CD4-positive, alpha-beta T cell treated with Interleukin-17A for 1 hour (primary cell): ENCODE data around the gene PAM16.

Source experiments
- DNase-seq: peaks from one replicate; pipeline ENCODE4 v3.0.0-alpha.2; 2020

PAM16 gene

DNA sequence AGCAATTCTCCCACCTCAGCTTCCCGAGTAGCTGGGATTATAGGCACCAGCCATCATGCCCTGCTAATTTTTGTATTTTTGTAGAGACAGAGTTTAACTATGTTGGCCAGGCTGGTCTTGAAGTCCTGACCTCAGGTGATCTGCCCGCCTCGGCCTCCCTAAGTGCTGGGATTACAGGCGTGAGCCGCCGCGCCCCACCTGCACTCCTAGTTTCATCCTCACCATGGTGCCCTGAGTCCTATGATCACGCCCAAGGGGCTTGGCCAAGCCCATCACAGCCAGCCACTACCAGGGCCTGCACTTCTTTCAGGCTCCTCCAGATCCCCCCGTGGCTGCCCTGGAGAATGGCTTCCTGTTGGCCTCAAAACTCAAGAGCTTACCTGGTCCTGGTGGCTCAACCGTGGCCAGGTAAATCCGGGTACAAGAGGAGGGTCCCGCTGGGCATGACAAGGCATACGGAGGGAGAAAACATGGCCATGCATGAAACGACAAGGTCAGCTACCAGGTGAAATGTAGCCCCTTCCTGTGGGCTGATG, 57.9 kb downstream of the PAM16 start:
- DNase-seq = no peak

DNA sequence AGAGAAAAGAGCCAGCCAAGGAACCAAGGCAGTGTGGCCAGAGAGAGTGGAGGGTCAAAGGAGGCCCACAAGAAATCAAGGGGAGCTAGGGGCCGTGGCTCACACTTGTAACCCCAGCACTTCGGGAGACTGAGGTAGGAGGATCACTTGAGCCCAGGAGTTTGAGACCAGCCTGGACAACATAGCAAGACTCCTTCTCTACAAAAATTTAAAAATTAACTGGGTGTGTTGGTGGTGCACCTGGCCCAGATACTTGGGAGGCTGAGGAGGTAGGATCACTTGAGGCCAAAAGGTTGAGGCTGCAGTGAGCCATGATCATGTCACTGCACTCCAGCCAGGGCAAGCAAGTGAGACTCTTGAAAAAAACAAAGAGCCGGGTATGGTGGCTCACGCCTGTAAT, 59.4 kb downstream of the PAM16 start:
- DNase-seq = no peak
